BLaER1 treated with 17β-estradiol and CSF1 and Interleukin-3, amounts not matched to agents 10 nM and 100 nM (cell line): Measurements from ENCODE around the gene ARID1B.

ENCODE experiments used
- H3K27ac ChIP-seq, 11 experiments: shearing (Covaris generic); formaldehyde crosslinking; 2 replicates each; pipeline ENCODE4 v1.8.1; 2022
- H3K27me3 ChIP-seq, 11 experiments: shearing (Covaris generic); formaldehyde crosslinking; 2 replicates each; pipeline ENCODE4 v1.8.1; 2022
- H3K36me3 ChIP-seq, 11 experiments: shearing (Covaris generic); formaldehyde crosslinking; 2 replicates each; pipeline ENCODE4 v1.8.1; 2022
- H3K4me1 ChIP-seq, 10 experiments: shearing (Covaris generic); formaldehyde crosslinking; 2 replicates each; pipeline ENCODE4 v1.8.1; 2022
- H3K4me2 ChIP-seq, 11 experiments: shearing (Covaris generic); formaldehyde crosslinking; 2 replicates each; pipeline ENCODE4 v1.8.1; 2022
- H3K4me3 ChIP-seq, 10 experiments: shearing (Covaris generic); formaldehyde crosslinking; 2 replicates each; pipeline ENCODE4 v1.8.1; 2022
- H3K9ac ChIP-seq, 11 experiments: shearing (Covaris generic); formaldehyde crosslinking; 2 replicates each; pipeline ENCODE4 v1.8.1; 2022
- H3K9me3 ChIP-seq, 11 experiments: shearing (Covaris generic); formaldehyde crosslinking; replicated peaks in 1 of 11; 2 replicates each; pipeline ENCODE4 v1.8.1; 2022
- H4K20me1 ChIP-seq, 11 experiments: shearing (Covaris generic); formaldehyde crosslinking; 2 replicates each; pipeline ENCODE4 v1.8.1; 2022
- Cebpa-rat ChIP-seq, 11 experiments: shearing (Covaris generic); IDR thresholded peaks; 2 replicates each; pipeline ENCODE4 v1.8.1; 2022

ARID1B gene

GRCh38 chr6:157080986-157081391 is 303.8 kb downstream of the ARID1B start:
- peaks cover 14 to 30% (median 20%) of the 10 kb centered on the region in 11 experiments for H3K36me3 ChIP-seq
- no peak overlapping the region for H3K4me3 ChIP-seq
- no peak overlapping the region for H3K27ac ChIP-seq
- H3K9ac ChIP-seq = no peak overlapping the region
- H3K9me3 ChIP-seq = no peaks in the 10 kb centered on the region
- H3K27me3 ChIP-seq = no peaks in the 10 kb centered on the region
- H3K4me2 ChIP-seq = no peak overlapping the region
- TF ChIP-seq Cebpa-rat (IDR thresholded peaks at IDR 0.05) = no peak
- H4K20me1 ChIP-seq = peaks cover 4 to 73% (median 25%) of the 10 kb centered on the region in 11 experiments; a peak in 12 of 22 replicates
- peaks cover 30 to 59% (median 51%) of the 10 kb centered on the region in 10 experiments for H3K4me1 ChIP-seq

GRCh38 chr6:157083343-157083742 is 306.2 kb downstream of the ARID1B start:
- Histone ChIP-seq H3K4me2 (no peak overlapping the region), H3K27me3 (no peaks in the 10 kb centered on the region), H3K4me3 (no peak overlapping the region), H3K9me3 (no peaks in the 10 kb centered on the region), H3K9ac (no peak overlapping the region), H3K4me1 (peaks cover 18 to 42% (median 28%) of the 10 kb centered on the region in 10 experiments), H4K20me1 (peaks cover 4 to 68% (median 21%) of the 10 kb centered on the region in 11 experiments; a peak in 12 of 22 replicates), H3K27ac (no peak overlapping the region), H3K36me3 (peaks cover 35 to 52% (median 44%) of the 10 kb centered on the region in 11 experiments)
- no peak for TF ChIP-seq Cebpa-rat (IDR thresholded peaks at IDR 0.05)

- Histone ChIP-seq H3K27me3 (no peaks in the 10 kb centered on the region), H3K4me2 (no peak overlapping the region), H3K36me3 (peaks cover 63 to 85% (median 75%) of the 10 kb centered on the region in 11 experiments), H3K27ac (no peak overlapping the region), H4K20me1 (peaks cover 0 to 54% (median 7%) of the 10 kb centered on the region in 11 experiments; a peak in 11 of 22 replicates), H3K4me3 (no peak overlapping the region), H3K4me1 (peaks cover 0 to 16% (median 1%) of the 10 kb centered on the region in 10 experiments; a peak in 7 of 20 replicates), H3K9me3 (no peaks in the 10 kb centered on the region), H3K9ac (no peak overlapping the region)
- no peak for TF ChIP-seq Cebpa-rat (IDR thresholded peaks at IDR 0.05)
Observed at GRCh38 chr6:157086632-157087031, 309.5 kb downstream of the ARID1B start.

GRCh38 chr6:157087974-157088373 is 310.8 kb downstream of the ARID1B start:
- Histone ChIP-seq H3K4me1 (peaks cover 0 to 29% (median 10%) of the 10 kb centered on the region in 10 experiments; a peak in 17 of 20 replicates), H3K27ac (no peak overlapping the region), H3K27me3 (no peaks in the 10 kb centered on the region), H4K20me1 (peaks cover 0 to 41% (median 6%) of the 10 kb centered on the region in 11 experiments; a peak in 10 of 22 replicates), H3K9ac (no peak overlapping the region), H3K4me3 (no peak overlapping the region), H3K36me3 (peaks cover 63 to 99% (median 83%) of the 10 kb centered on the region in 11 experiments), H3K4me2 (no peak overlapping the region), H3K9me3 (peaks cover 0 to 2% (median 0%) of the 10 kb centered on the region in 11 experiments; a peak in 1 of 22 replicates)
- TF ChIP-seq Cebpa-rat (IDR thresholded peaks at IDR 0.05) = no peak

GRCh38 chr6:157088841-157089240 is 311.7 kb downstream of the ARID1B start:
- no peak overlapping the region for H3K4me2 ChIP-seq
- TF ChIP-seq Cebpa-rat (IDR thresholded peaks at IDR 0.05) = no peak
- no peaks in the 10 kb centered on the region for H3K27me3 ChIP-seq
- peaks cover 7 to 28% (median 19%) of the 10 kb centered on the region in 10 experiments for H3K4me1 ChIP-seq
- peaks cover 63 to 100% (median 90%) of the 10 kb centered on the region in 11 experiments for H3K36me3 ChIP-seq
- no peak overlapping the region for H3K9ac ChIP-seq
- H3K9me3 ChIP-seq = peaks cover 0 to 4% (median 0%) of the 10 kb centered on the region in 11 experiments; a peak in 1 of 22 replicates
- H3K27ac ChIP-seq = no peak overlapping the region
- H3K4me3 ChIP-seq = no peak overlapping the region
- H4K20me1 ChIP-seq = peaks cover 0 to 39% (median 4%) of the 10 kb centered on the region in 11 experiments; a peak in 8 of 22 replicates

- Histone ChIP-seq H3K4me3 (no peak overlapping the region), H3K9ac (no peak overlapping the region), H3K27me3 (no peaks in the 10 kb centered on the region), H3K36me3 (peaks cover 61 to 97% (median 89%) of the 10 kb centered on the region in 11 experiments), H3K4me1 (peaks cover 11 to 32% (median 23%) of the 10 kb centered on the region in 10 experiments), H3K27ac (no peak overlapping the region), H3K4me2 (no peak overlapping the region), H4K20me1 (peaks cover 0 to 43% (median 4%) of the 10 kb centered on the region in 11 experiments; a peak in 8 of 22 replicates), H3K9me3 (peaks cover 0 to 4% (median 0%) of the 10 kb centered on the region in 11 experiments; a peak in 1 of 22 replicates)
- no peak for TF ChIP-seq Cebpa-rat (IDR thresholded peaks at IDR 0.05)
Observed at GRCh38 chr6:157089258-157089657, 312.1 kb downstream of the ARID1B start.

GRCh38 chr6:157089851-157090250 is 312.7 kb downstream of the ARID1B start:
- peaks cover 0 to 47% (median 5%) of the 10 kb centered on the region in 11 experiments; a peak in 11 of 22 replicates for H4K20me1 ChIP-seq
- H3K4me1 ChIP-seq = peaks cover 13 to 33% (median 26%) of the 10 kb centered on the region in 10 experiments
- H3K9me3 ChIP-seq = peaks cover 0 to 4% (median 0%) of the 10 kb centered on the region in 11 experiments; a peak in 1 of 22 replicates
- TF ChIP-seq Cebpa-rat (IDR thresholded peaks at IDR 0.05) = no peak
- H3K9ac ChIP-seq = no peak overlapping the region
- no peak overlapping the region for H3K4me2 ChIP-seq
- H3K27ac ChIP-seq = no peak overlapping the region
- no peak overlapping the region for H3K4me3 ChIP-seq
- no peaks in the 10 kb centered on the region for H3K27me3 ChIP-seq
- H3K36me3 ChIP-seq = peaks cover 55 to 97% (median 87%) of the 10 kb centered on the region in 11 experiments

GRCh38 chr6:157090736-157091135 is 313.6 kb downstream of the ARID1B start:
- Histone ChIP-seq H4K20me1 (peaks cover under 1 to 53% (median 9%) of the 10 kb centered on the region in 11 experiments; a peak in 12 of 22 replicates), H3K9ac (no peak overlapping the region), H3K36me3 (peaks cover 48 to 96% (median 81%) of the 10 kb centered on the region in 11 experiments), H3K27ac (no peak overlapping the region), H3K4me3 (no peak overlapping the region), H3K9me3 (peaks cover 0 to 4% (median 0%) of the 10 kb centered on the region in 11 experiments; a peak in 1 of 22 replicates), H3K4me2 (no peak overlapping the region), H3K27me3 (no peaks in the 10 kb centered on the region), H3K4me1 (peaks cover 13 to 33% (median 26%) of the 10 kb centered on the region in 10 experiments)
- no peak for TF ChIP-seq Cebpa-rat (IDR thresholded peaks at IDR 0.05)

- Histone ChIP-seq H3K27ac (peak overlapping the region in 1 of 11 experiments; percentile 75; a peak in 1 of 22 replicates), H4K20me1 (peaks cover 4 to 56% (median 13%) of the 10 kb centered on the region in 11 experiments; a peak in 13 of 22 replicates), H3K4me2 (peak overlapping the region in 2 of 11 experiments; percentile 30 to 62; a peak in 2 of 22 replicates), H3K36me3 (peaks cover 47 to 95% (median 80%) of the 10 kb centered on the region in 11 experiments), H3K4me3 (no peak overlapping the region), H3K27me3 (no peaks in the 10 kb centered on the region), H3K9ac (no peak overlapping the region), H3K9me3 (peaks cover 0 to 4% (median 0%) of the 10 kb centered on the region in 11 experiments; a peak in 1 of 22 replicates), H3K4me1 (peaks cover 13 to 33% (median 26%) of the 10 kb centered on the region in 10 experiments)
- TF ChIP-seq Cebpa-rat (IDR thresholded peaks at IDR 0.05) = no peak
Observed at GRCh38 chr6:157091243-157091642, 314.1 kb downstream of the ARID1B start.
